Stimulated activated CD4-positive, alpha-beta T cell treated with anti-CD3 and anti-CD28 coated beads, TNF-alpha, amount 100 ng/mL, for 4 hours (primary cell): ENCODE results near the gene NUDT16.

ENCODE experiments used
- DNase-seq, 3 experiments: peaks; one replicate each; pipeline ENCODE4 v3.0.0-alpha.2; 2020; ENCODE audit warnings: low read depth in 3 of 3

Gene NUDT16

DNA sequence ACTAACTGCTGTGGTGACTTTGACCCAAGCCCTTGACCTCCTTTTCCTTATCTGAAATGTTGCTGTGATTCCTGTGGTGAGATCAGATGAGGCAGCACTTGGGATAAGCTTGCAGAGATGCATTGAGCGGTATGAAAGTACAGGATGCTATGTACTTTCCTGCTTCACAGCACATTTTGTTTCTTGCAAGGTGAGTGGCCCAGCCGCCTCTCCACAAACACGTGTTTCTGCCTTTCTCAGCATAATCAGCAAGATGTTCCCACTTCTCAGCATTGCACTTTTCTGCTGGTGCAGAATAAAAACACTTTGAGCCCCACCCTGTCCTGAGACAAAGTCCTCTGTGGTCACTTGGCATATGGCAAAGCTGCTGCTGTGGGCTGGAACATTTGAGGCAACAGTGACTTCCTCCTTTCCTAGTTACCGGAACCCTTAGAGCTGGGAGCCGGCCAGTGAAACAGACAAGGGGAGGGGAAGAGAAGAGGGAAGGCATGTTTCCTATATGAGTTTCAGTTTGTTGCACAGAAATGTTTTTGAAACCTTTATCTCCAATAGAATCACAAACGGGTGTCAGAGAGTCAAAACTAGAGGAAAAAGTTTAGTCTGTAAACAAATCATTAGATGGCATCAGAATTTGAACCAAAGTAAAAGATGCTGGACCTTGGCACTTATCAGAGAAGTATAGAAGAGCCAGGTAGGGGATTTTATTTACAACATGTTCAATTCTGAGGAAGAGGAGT is 5.0 kb downstream of the NUDT16 start:
- no peak for DNase-seq

GRCh38 chr3:131387796-131388489 is 6.4 kb downstream of the NUDT16 start:
- no peak for DNase-seq

- DNase-seq = no peak
Observed at GRCh38 chr3:131388490-131388799, 6.9 kb downstream of the NUDT16 start.

DNA sequence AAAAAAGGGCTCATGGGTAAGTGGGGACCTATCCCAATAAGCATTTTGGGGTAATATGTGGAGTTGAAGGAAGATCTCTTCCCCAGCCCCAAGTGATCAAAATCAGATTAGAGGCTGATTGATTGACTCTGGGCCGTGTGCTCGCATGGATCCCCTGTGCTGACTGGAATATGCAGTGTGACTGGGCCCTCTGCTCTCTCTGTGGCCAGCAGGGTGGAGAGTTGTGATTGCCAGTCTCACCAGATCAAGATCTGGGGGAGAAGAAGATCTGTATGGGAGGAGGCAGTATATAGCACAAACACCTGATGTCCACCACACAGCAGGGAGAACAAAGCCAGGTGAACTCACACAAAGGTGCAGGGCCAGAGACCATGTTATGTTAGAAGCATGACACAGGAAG is 8.8 kb downstream of the NUDT16 start:
- no peak for DNase-seq

GRCh38 chr3:131393051-131393450 is 11.5 kb downstream of the NUDT16 start:
- no peak for DNase-seq

GRCh38 chr3:131393868-131394267 is 12.3 kb downstream of the NUDT16 start:
- no peak for DNase-seq

- DNase-seq = no peak
Observed at GRCh38 chr3:131394400-131394799, 12.8 kb downstream of the NUDT16 start.

DNA sequence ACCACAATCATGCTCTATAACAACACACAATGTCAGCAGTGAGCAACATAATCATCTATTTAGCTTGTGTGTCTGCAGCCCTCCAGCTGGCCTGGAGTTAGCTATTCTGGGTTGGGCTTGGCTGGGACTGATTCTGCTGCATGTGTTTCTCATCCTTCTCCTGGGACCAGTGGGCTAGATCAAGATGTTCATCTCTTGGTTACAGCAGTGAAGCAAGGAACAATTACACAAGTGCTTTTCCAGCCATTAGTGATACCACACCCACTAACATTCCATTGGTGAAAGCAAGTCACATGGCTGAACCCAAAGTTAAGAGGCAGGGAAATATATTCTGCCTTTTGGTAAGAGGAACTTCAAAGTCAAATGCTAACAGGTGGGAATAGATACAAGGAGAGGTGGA is 14.6 kb downstream of the NUDT16 start:
- no peak for DNase-seq

DNA sequence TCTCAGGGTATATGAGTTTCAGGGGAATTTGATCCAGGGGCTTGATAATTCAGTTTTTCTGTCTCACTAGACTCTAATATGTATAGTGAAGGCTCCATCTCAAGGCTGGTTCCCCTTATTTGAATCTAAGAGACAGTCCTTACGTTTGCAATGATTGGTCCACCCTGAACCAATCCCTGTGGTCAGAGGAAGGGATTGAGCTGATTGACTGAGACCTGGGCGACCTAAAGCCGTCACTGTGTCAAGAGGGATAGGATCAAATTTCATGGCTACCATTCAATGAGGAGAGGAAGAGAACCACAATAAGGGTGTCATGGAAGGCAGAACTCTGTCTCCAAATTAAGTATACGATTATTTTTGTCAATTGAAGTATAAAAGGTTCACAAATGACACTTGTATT is 16.3 kb downstream of the NUDT16 start:
- DNase-seq = no peak

- no peak for DNase-seq
Observed at GRCh38 chr3:131401978-131402377, 20.4 kb downstream of the NUDT16 start.

GRCh38 chr3:131402391-131403039 is 20.9 kb downstream of the NUDT16 start:
- no peak for DNase-seq

GRCh38 chr3:131403216-131403895 is 21.8 kb downstream of the NUDT16 start:
- no peak for DNase-seq

DNA sequence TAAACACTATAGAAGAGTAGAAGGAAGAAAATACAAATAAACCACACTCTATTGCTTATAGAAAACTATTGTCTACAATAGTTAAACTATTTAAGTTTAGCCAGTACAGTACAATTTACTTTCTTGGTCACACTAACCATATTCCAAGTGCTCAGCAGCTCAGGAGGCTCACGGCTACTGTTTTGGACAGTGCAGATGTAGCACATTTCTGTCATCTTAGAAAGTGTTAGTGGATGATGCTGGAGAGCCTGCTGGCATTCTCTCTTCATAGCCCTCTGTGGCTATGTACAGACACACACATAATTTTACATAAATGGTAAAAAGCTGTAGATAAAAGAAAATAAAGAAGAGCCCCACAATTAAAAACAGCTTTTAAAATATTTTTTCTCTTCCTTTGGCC is 23.8 kb downstream of the NUDT16 start:
- DNase-seq = no peak

GRCh38 chr3:131406274-131406673 is 24.7 kb downstream of the NUDT16 start:
- no peak for DNase-seq

GRCh38 chr3:131417751-131418150 is 36.2 kb downstream of the NUDT16 start:
- no peak for DNase-seq

DNA sequence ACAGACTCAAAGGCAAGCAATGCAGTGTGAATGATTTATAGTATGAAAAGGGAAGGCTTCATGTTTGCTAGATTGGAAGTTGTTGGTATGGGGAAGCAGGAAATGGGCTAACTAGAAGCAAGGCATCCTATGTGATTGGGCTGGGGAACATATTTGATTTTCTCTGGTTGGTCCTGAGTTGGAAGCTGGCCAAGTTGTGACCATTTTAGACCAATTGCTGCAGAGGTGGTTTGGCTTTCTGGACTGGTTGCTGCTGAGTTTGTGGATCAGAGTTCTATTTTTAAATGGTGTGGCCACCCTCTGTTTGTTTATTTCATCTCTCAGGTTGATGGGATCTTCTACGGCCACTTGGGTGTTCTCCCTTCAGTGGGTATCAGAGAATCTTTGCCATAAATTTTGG is 39.7 kb downstream of the NUDT16 start:
- no peak for DNase-seq

- DNase-seq = no peak
Observed at GRCh38 chr3:131421957-131422498, 40.5 kb downstream of the NUDT16 start.

DNA sequence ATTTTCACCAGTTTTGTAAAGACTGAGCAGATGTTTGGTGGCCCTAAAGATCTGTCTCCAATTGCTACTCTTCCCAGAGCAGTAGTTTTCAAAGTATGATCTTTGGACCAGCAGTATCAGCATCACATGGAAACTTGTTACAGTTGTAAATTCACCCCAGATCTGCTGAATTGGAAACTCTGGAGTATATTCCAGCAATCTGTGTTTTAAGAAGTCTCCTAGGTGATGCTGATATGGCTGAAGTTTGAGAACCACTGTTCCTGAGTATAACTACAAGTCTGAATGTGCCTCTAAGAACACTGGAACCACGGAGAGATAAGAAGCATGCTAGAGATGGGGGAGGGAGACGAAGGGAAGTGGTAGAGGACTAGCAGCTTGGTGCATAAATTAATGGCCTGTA is 45.7 kb downstream of the NUDT16 start:
- DNase-seq = no peak

GRCh38 chr3:131431754-131432153 is 50.2 kb downstream of the NUDT16 start:
- no peak for DNase-seq

DNA sequence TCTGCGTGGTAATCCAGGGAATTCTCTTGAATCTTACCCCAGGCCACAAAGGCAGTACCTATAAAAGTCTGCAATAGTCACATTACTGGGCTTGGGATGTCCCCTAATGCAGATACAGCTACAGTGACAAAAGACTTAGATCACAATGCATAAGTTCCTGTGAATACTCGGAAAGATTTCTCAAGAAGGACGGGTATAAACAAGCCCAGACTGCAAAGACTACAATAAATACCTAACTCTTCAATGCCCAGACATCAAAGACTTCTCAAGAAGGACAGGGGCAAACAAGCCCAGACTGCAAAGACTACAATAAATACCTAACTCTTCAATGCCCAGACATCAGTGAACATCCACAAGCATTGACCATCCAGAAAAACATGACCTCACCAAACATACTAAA is 50.9 kb downstream of the NUDT16 start:
- DNase-seq = no peak

GRCh38 chr3:131435000-131435399 is 53.4 kb downstream of the NUDT16 start:
- DNase-seq = no peak
